HG02870 (cell line): ENCODE results near the gene CFAP206.

ENCODE experiments used
- ATAC-seq: cut with Tn5 transposase; IDR thresholded peaks from one replicate; pipeline ENCODE4 v1.9.1; 2021; ENCODE audit warnings: mild to moderate bottlenecking, moderate library complexity; ENCODE audit not compliant: unreplicated experiment

The CFAP206 gene

GRCh38 chr6:87407901-87408720, at the start of gene CFAP206:
Gene CFAP206, plus strand, starts transcription at chr6:87407972. Its CDS starts 1,868 bp downstream, at chr6:87409840.
- ATAC-seq, result peak; percentile 86

GRCh38 chr6:87364602-87365252, 43.0 kb upstream of the CFAP206 start:
- no peak for ATAC-seq

- no peak for ATAC-seq
Measured at GRCh38 chr6:87366072-87366827, 41.5 kb upstream of the CFAP206 start.

GRCh38 chr6:87366899-87367298, 40.9 kb upstream of the CFAP206 start:
- no peak for ATAC-seq

- no peak for ATAC-seq
Measured at GRCh38 chr6:87373377-87373776, 34.4 kb upstream of the CFAP206 start.

GRCh38 chr6:87375315-87375714, 32.5 kb upstream of the CFAP206 start:
- no peak for ATAC-seq

GRCh38 chr6:87376643-87377042, 31.1 kb upstream of the CFAP206 start:
- no peak for ATAC-seq

- no peak for ATAC-seq
Measured at GRCh38 chr6:87378947-87379346, 28.8 kb upstream of the CFAP206 start.

- no peak for ATAC-seq
Measured at GRCh38 chr6:87382861-87383260, 24.9 kb upstream of the CFAP206 start.

- ATAC-seq, result no peak
Measured at GRCh38 chr6:87384038-87384437, 23.7 kb upstream of the CFAP206 start.

- no peak for ATAC-seq
Measured at GRCh38 chr6:87384449-87384848, 23.3 kb upstream of the CFAP206 start.

GRCh38 chr6:87391334-87391733, 16.4 kb upstream of the CFAP206 start:
- ATAC-seq, result peak; percentile 51

- ATAC-seq, result peak; percentile 92
Measured at GRCh38 chr6:87393026-87393622, 14.6 kb upstream of the CFAP206 start.

GRCh38 chr6:87395431-87395830, 12.3 kb upstream of the CFAP206 start:
- no peak for ATAC-seq

- ATAC-seq, result no peak
Measured at GRCh38 chr6:87396595-87397392, 11.0 kb upstream of the CFAP206 start.

GRCh38 chr6:87397656-87398055, 10.1 kb upstream of the CFAP206 start:
- ATAC-seq, result no peak

- ATAC-seq, result no peak
Measured at GRCh38 chr6:87401832-87402231, 5.9 kb upstream of the CFAP206 start.

- ATAC-seq, result peak; percentile 10
Measured at GRCh38 chr6:87407561-87407900, 241 bp upstream of the CFAP206 start.

GRCh38 chr6:87408721-87409155, 966 bp downstream of the CFAP206 start:
- no peak for ATAC-seq

- ATAC-seq, result no peak
Measured at GRCh38 chr6:87419266-87419665, 11.5 kb downstream of the CFAP206 start.
